GM18873 (cell line): ENCODE data around the gene ST7L.

ENCODE experiments used
- ATAC-seq: cut with Tn5 transposase; IDR thresholded peaks from one replicate; pipeline ENCODE4 v1.9.1; 2021; ENCODE audit warnings: mild to moderate bottlenecking, moderate library complexity, moderate number of reproducible peaks; ENCODE audit not compliant: unreplicated experiment, low FRiP score

ST7L gene

GRCh38 chr1:112520166-112520565 lies 98.8 kb downstream of the ST7L start:
- ATAC-seq = no peak

- ATAC-seq = no peak
These were observed 100.8 kb downstream of the ST7L start for GRCh38 chr1:112518186-112518585.

- no peak for ATAC-seq
These were observed 101.3 kb downstream of the ST7L start for GRCh38 chr1:112517646-112518045.

- ATAC-seq = no peak
These were observed 101.7 kb downstream of the ST7L start for GRCh38 chr1:112517231-112517630.

GRCh38 chr1:112516141-112516540 lies 102.8 kb downstream of the ST7L start:
- no peak for ATAC-seq

GRCh38 chr1:112515311-112516009 lies 103.5 kb downstream of the ST7L start:
- no peak for ATAC-seq

- no peak for ATAC-seq
These were observed 104.0 kb downstream of the ST7L start for GRCh38 chr1:112514901-112515300.

GRCh38 chr1:112513112-112513870 lies 105.7 kb downstream of the ST7L start:
- no peak for ATAC-seq

- no peak for ATAC-seq
These were observed 107.0 kb downstream of the ST7L start for GRCh38 chr1:112511897-112512296.

- ATAC-seq = no peak
These were observed 108.6 kb downstream of the ST7L start for GRCh38 chr1:112510340-112510739.

GRCh38 chr1:112509660-112510178 lies 109.2 kb downstream of the ST7L start:
- ATAC-seq = no peak

GRCh38 chr1:112509005-112509659 lies 109.8 kb downstream of the ST7L start:
- no peak for ATAC-seq

GRCh38 chr1:112508278-112509004 lies 110.5 kb downstream of the ST7L start, which contains the start of gene WNT2B:
WNT2B (plus strand) TSS chr1:112508965; CDS start chr1:112509263, 298 bp downstream.
- ATAC-seq = no peak

- ATAC-seq = no peak
These were observed 111.0 kb downstream of the ST7L start for GRCh38 chr1:112507921-112508277.

- ATAC-seq = no peak
These were observed 111.6 kb downstream of the ST7L start for GRCh38 chr1:112507336-112507735.

- ATAC-seq = no peak
These were observed 112.2 kb downstream of the ST7L start for GRCh38 chr1:112506731-112507130.

GRCh38 chr1:112506306-112506705 lies 112.6 kb downstream of the ST7L start:
- ATAC-seq = no peak

GRCh38 chr1:112505878-112506277 lies 113.1 kb downstream of the ST7L start:
- ATAC-seq = no peak

GRCh38 chr1:112505400-112505785 lies 113.5 kb downstream of the ST7L start:
- no peak for ATAC-seq

GRCh38 chr1:112504661-112505399 lies 114.1 kb downstream of the ST7L start:
- ATAC-seq = no peak
